Caco-2 (cell line): ENCODE results near the gene CCNDBP1. TPM values are rescaled to one million over a fixed set of nuclear protein-coding genes. Genes with fewer than 3 reads are reported as not detected.

Experiments
- BruUV-seq: library from RNA; stranded (reverse); fragments of 400-500 nt; replicated peaks from 2 replicates; lab custom pipeline; 2021; lab: Mats Ljungman, UMichigan
- CTCF ChIA-PET: fragments of 300-600 bp; sonication (Branson Sonifier 250); formaldehyde crosslinking; loops from one replicate; lab custom pipeline; 2022; ENCODE audit warnings: antibody characterized with exemption; lab: Charles Lee
- POLR2A ChIA-PET: fragments of 300-600 bp; sonication (Branson Sonifier 250); formaldehyde crosslinking; loops from one replicate; lab custom pipeline; 2022; ENCODE audit warnings: antibody characterized with exemption; lab: Charles Lee
- DNase-seq, 2 experiments: peaks; one replicate each; pipeline versions ENCODE4 v3.0.0 to v3.0.0-alpha.2; 2020 to 2022
- H3K27me3 ChIP-seq: replicated peaks from 2 replicates; pipeline ENCODE4 v1.6.0; 2011; ENCODE audit warnings: low read length; ENCODE audit not compliant: control insufficient read depth, insufficient read depth
- H3K36me3 ChIP-seq: 2 replicates; pipeline ENCODE4 v1.5.1; 2011; ENCODE audit warnings: low read length; ENCODE audit not compliant: control insufficient read depth, insufficient read depth
- H3K4me1 ChIP-seq: fragments of 250-450 bp; sonication (Bioruptor Pico); 2 replicates; pipeline ENCODE4 v1.5.1; 2020; ENCODE audit warnings: mild to moderate bottlenecking
- H3K4me3 ChIP-seq: 2 replicates; pipeline ENCODE4 v1.5.1; 2011; ENCODE audit warnings: low read depth, mild to moderate bottlenecking, control low read depth, low read length
- H3K9me3 ChIP-seq: fragments of 250-450 bp; sonication (Bioruptor Pico); 2 replicates; pipeline ENCODE4 v1.5.1; 2020; ENCODE audit warnings: mild to moderate bottlenecking, moderate library complexity
- H3K27ac Mint-ChIP-seq: one replicate; pipeline ENCODE4 v1.8.0; 2022; ENCODE audit warnings: mixed read lengths; ENCODE audit not compliant: unreplicated experiment
- H3K27me3 Mint-ChIP-seq: one replicate; pipeline ENCODE4 v1.8.0; 2022; ENCODE audit warnings: mixed read lengths; ENCODE audit not compliant: insufficient read depth, unreplicated experiment
- H3K36me3 Mint-ChIP-seq: one replicate; pipeline ENCODE4 v1.8.0; 2022; ENCODE audit warnings: mild to moderate bottlenecking, mixed read lengths; ENCODE audit not compliant: insufficient read depth, unreplicated experiment
- H3K4me1 Mint-ChIP-seq: one replicate; pipeline ENCODE4 v1.8.0; 2022; ENCODE audit warnings: low read depth, mixed read lengths; ENCODE audit not compliant: unreplicated experiment
- H3K4me3 Mint-ChIP-seq: one replicate; pipeline ENCODE4 v1.8.0; 2022; ENCODE audit warnings: mild to moderate bottlenecking, moderate library complexity, mixed read lengths; ENCODE audit not compliant: unreplicated experiment
- H3K9me3 Mint-ChIP-seq: one replicate; pipeline ENCODE4 v1.8.0; 2022; ENCODE audit warnings: mixed read lengths; ENCODE audit not compliant: unreplicated experiment
- intact Hi-C: fragments of 100-400 bp; cut with micrococcal nuclease; formaldehyde crosslinking; loops from one replicate; pipeline ENCODE4 v1.10.0; 2022; ENCODE audit not compliant: unreplicated experiment
- total RNA-seq: library from RNA; stranded (reverse); gene quantifications from 2 replicates; pipeline ENCODE4 v1.2.3, GENCODE V29; 2022
- TF ChIP-seq, protein P1 (sequence below), 2 experiments: fragments of 200-600 bp in 1 of 2; IDR thresholded peaks; 1 replicate in 1 of 2; 2 replicates in 1 of 2; pipeline versions ENCODE4 v1.5.1 to v1.8.0; 2011 to 2022; ENCODE audit warnings: antibody characterized with exemption in 1 of 2, control low read depth in 1 of 2, inconsistent platforms in 1 of 2, low read depth in 1 of 2, low read length in 1 of 2, mild to moderate bottlenecking in 1 of 2, moderate library complexity in 1 of 2; ENCODE audit not compliant: insufficient read depth in 1 of 2, severe bottlenecking in 1 of 2, unreplicated experiment in 1 of 2

The CCNDBP1 gene
- total RNA-seq, 1 experiment from 2014 or later, result 21.7 TPM

DNA sequence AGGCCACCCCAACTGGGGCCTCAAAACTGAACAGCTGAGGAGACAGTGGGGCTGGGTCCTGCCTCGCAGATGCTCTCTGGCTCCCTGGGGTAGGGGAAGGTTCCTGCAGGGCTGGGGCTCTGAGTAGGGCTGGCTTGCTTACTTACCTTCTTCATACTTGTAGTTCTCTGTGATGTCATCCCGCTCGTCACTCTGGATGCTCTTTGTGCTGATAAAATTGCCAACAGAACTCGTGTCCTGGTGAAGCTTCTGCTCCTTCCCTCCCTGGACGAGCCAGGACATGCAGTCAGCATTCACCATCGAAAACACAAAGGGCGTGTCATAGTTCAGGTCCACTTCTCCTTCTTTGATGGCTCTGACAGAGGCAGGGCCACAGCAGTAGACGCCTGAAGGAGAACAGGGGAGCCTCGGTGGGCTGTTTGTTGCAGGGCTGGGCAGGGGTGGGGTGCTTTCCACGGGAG lies 53.5 kb downstream of the CCNDBP1 start:
- Histone ChIP-seq H3K36me3 (no peaks in the 10 kb centered on the region), H3K27me3 (no peaks in the 10 kb centered on the region), H3K4me1 (no peaks in the 10 kb centered on the region), H3K4me3 (no peak overlapping the region), H3K9me3 (no peaks in the 10 kb centered on the region)
- POLR2A ChIA-PET, result interaction anchor here (0.6 kb wide), 1 partner anchor 10 kb away, joined by 5 read pairs; no protein-coding TSS in a partner anchor
- Mint-ChIP-seq H3K36me3 (no peaks in the 10 kb centered on the region), H3K4me3 (no peak overlapping the region), H3K4me1 (no peaks in the 10 kb centered on the region), H3K27me3 (peaks cover 9% of the 10 kb centered on the region), H3K9me3 (no peaks in the 10 kb centered on the region), H3K27ac (no peak overlapping the region)
- no peak for DNase-seq
- no TSS peak for BruUV-seq
- CTCF ChIA-PET, result no interaction called here
- intact Hi-C loops, result no loop called here
- TF ChIP-seq, protein P1, sequence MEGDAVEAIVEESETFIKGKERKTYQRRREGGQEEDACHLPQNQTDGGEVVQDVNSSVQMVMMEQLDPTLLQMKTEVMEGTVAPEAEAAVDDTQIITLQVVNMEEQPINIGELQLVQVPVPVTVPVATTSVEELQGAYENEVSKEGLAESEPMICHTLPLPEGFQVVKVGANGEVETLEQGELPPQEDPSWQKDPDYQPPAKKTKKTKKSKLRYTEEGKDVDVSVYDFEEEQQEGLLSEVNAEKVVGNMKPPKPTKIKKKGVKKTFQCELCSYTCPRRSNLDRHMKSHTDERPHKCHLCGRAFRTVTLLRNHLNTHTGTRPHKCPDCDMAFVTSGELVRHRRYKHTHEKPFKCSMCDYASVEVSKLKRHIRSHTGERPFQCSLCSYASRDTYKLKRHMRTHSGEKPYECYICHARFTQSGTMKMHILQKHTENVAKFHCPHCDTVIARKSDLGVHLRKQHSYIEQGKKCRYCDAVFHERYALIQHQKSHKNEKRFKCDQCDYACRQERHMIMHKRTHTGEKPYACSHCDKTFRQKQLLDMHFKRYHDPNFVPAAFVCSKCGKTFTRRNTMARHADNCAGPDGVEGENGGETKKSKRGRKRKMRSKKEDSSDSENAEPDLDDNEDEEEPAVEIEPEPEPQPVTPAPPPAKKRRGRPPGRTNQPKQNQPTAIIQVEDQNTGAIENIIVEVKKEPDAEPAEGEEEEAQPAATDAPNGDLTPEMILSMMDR (IDR thresholded peaks at IDR 0.05; ENCODE audit: insufficient read depth in 1 of 2, low read depth in 1 of 2, low read length in 1 of 2, severe bottlenecking in 1 of 2, unreplicated experiment in 1 of 2), result no peak

- ChIA-PET CTCF (no interaction called here), POLR2A (no interaction called here)
- Mint-ChIP-seq H3K4me1 (no peaks in the 10 kb centered on the region), H3K27ac (no peak overlapping the region), H3K27me3 (peaks cover 8% of the 10 kb centered on the region), H3K36me3 (no peaks in the 10 kb centered on the region), H3K9me3 (no peaks in the 10 kb centered on the region), H3K4me3 (no peak overlapping the region)
- no peaks in the 10 kb centered on the region for H3K4me1 ChIP-seq
- no peaks in the 10 kb centered on the region for H3K27me3 ChIP-seq
- no peak overlapping the region for H3K4me3 ChIP-seq
- intact Hi-C loops, result no loop called here
- BruUV-seq, result no TSS peak
- H3K36me3 ChIP-seq, result no peaks in the 10 kb centered on the region
- DNase-seq, result no peak
- H3K9me3 ChIP-seq, result no peaks in the 10 kb centered on the region
- TF ChIP-seq, protein P1 (IDR thresholded peaks at IDR 0.05; ENCODE audit: insufficient read depth in 1 of 2, low read depth in 1 of 2, low read length in 1 of 2, severe bottlenecking in 1 of 2, unreplicated experiment in 1 of 2), result no peak
Observed at GRCh38 chr15:43239732-43240491, 54.7 kb downstream of the CCNDBP1 start.

GRCh38 chr15:43241100-43241499 lies 55.9 kb downstream of the CCNDBP1 start:
- peaks cover 6% of the 10 kb centered on the region for H3K27me3 Mint-ChIP-seq
- H3K9me3 ChIP-seq, result no peaks in the 10 kb centered on the region

More at GRCh38 chr15:43241100-43241499, 55.9 kb downstream of the CCNDBP1 start:
- H3K4me1 Mint-ChIP-seq, result no peaks in the 10 kb centered on the region
- no peaks in the 10 kb centered on the region for H3K27me3 ChIP-seq
- H3K27ac Mint-ChIP-seq, result no peak overlapping the region
- no peaks in the 10 kb centered on the region for H3K9me3 Mint-ChIP-seq
- no peaks in the 10 kb centered on the region for H3K36me3 ChIP-seq
- no TSS peak for BruUV-seq
- intact Hi-C loops, result no loop called here
- CTCF ChIA-PET, result interaction anchor here (0.6 kb wide), 1 partner anchor 18 kb away, joined by 3 read pairs; no protein-coding TSS in a partner anchor
- no peaks in the 10 kb centered on the region for H3K4me1 ChIP-seq
- H3K4me3 ChIP-seq, result no peak overlapping the region
- no peak overlapping the region for H3K4me3 Mint-ChIP-seq
- DNase-seq, result no peak
- no peaks in the 10 kb centered on the region for H3K36me3 Mint-ChIP-seq
- TF ChIP-seq, protein P1 (IDR thresholded peaks at IDR 0.05; ENCODE audit: insufficient read depth in 1 of 2, low read depth in 1 of 2, low read length in 1 of 2, severe bottlenecking in 1 of 2, unreplicated experiment in 1 of 2), result no peak
- POLR2A ChIA-PET, result no interaction called here
